K562 (cell line): ENCODE measurements around the gene PRKAA1. TPM values are rescaled to one million over a fixed set of nuclear protein-coding genes. Genes with fewer than 3 reads are reported as not detected.
A peak's percentile ranks its signal among the peaks of the same experiment; 100 is the strongest.

Source experiments
- ATAC-seq: fragments of 200-7000 bp; cut with Tn5 transposase; 3 replicates; pipeline ENCODE4 v1.9.1; 2020; ENCODE audit warnings: moderate library complexity
- BruUV-seq: library from RNA; stranded (reverse); fragments of 400-500 nt; replicated peaks from 2 replicates; lab custom pipeline; 2021; lab: Mats Ljungman, UMichigan
- CTCF ChIA-PET: fragments of 300-600 bp; formaldehyde crosslinking; extraction: SDS; loops from one replicate; lab custom pipeline; 2021; ENCODE audit warnings: low intra/inter-chr PET ratio; lab: Yijun Ruan, JAX
- POLR2A ChIA-PET: fragments of 300-600, 350-650 bp; sonication (Branson Sonifier 250); formaldehyde crosslinking; extraction: SDS; loops from one replicate; lab custom pipeline; 2021; ENCODE audit warnings: antibody characterized with exemption, inconsistent platforms; lab: Yijun Ruan, JAX
- DNase-seq, 4 experiments: peaks; one replicate each; pipeline versions ENCODE4 v3.0.0 to v3.0.0-alpha.2; 2011 to 2018; ENCODE audit warnings: low spot score in 3 of 4, mixed read lengths in 3 of 4; ENCODE audit errors: extremely low read depth in 1 of 4
- FAIRE-seq: peaks from 2 replicates; lab custom pipeline; 2011; peaks lifted over from hg19 to GRCh38; lab: Jason Lieb, UNC
- H2AFZ ChIP-seq: 2 replicates; pipeline ENCODE4 v1.6.0; 2011; ENCODE audit warnings: low read depth, low read length, control low read depth, inconsistent platforms
- H3K27ac ChIP-seq: fragments of 200-600 bp; 3 replicates; pipeline ENCODE4 v1.8.0; 2011; ENCODE audit warnings: low read depth, mild to moderate bottlenecking, control low read depth, inconsistent platforms, low read length, moderate library complexity, mixed read lengths; ENCODE audit errors: extremely low read depth
- H3K27me3 ChIP-seq, 2 experiments: fragments of 300-600 bp in 1 of 2; 2 replicates in 1 of 2; 3 replicates in 1 of 2; pipeline versions ENCODE4 v1.6.0 to v1.8.0; 2011; ENCODE audit warnings: inconsistent platforms in 2 of 2, low read length in 2 of 2, mild to moderate bottlenecking in 1 of 2, mixed read lengths in 1 of 2, moderate library complexity in 1 of 2; ENCODE audit not compliant: control insufficient read depth in 2 of 2, insufficient read depth in 2 of 2
- H3K36me3 ChIP-seq: fragments of 300-600 bp; 3 replicates; pipeline ENCODE4 v1.8.0; 2011; ENCODE audit warnings: mild to moderate bottlenecking, low read length, inconsistent platforms; ENCODE audit not compliant: control insufficient read depth, insufficient read depth
- H3K4me1 ChIP-seq, 2 experiments: fragments of 200-600 bp in 1 of 2; replicated peaks in 1 of 2; 2 replicates in 1 of 2; 3 replicates in 1 of 2; pipeline versions ENCODE4 v1.5.1 to v1.8.0; 2011; ENCODE audit warnings: inconsistent platforms in 2 of 2, low read length in 2 of 2, mild to moderate bottlenecking in 1 of 2, mixed read lengths in 1 of 2, moderate library complexity in 1 of 2; ENCODE audit not compliant: control insufficient read depth in 2 of 2, insufficient read depth in 2 of 2
- H3K4me2 ChIP-seq: 2 replicates; pipeline ENCODE4 v1.6.1; 2011; ENCODE audit warnings: low read length, control low read depth, inconsistent platforms, mixed read lengths; ENCODE audit not compliant: insufficient read depth
- H3K4me3 ChIP-seq: fragments of 200-600 bp; sonication (generic), shearing (Covaris generic); 2 replicates; pipeline ENCODE4 v1.5.1; 2016; ENCODE audit warnings: control low read depth, inconsistent platforms
- H3K79me2 ChIP-seq: fragments of 200-600 bp; 3 replicates; pipeline ENCODE4 v1.8.0; 2011; ENCODE audit warnings: low read length, inconsistent platforms; ENCODE audit not compliant: control insufficient read depth, insufficient read depth
- H3K9ac ChIP-seq, 2 experiments: 2 replicates each; pipeline versions ENCODE4 v1.6.0 to v1.6.1; 2011; ENCODE audit warnings: low read depth in 2 of 2, low read length in 2 of 2, control low read depth in 1 of 2, inconsistent platforms in 1 of 2, mild to moderate bottlenecking in 1 of 2, mixed read lengths in 1 of 2; ENCODE audit not compliant: insufficient read depth in 1 of 2
- H3K9me1 ChIP-seq: one replicate; pipeline ENCODE4 v1.6.0; 2011; ENCODE audit warnings: inconsistent platforms, mild to moderate bottlenecking, low read length, moderate library complexity; ENCODE audit not compliant: control insufficient read depth, insufficient read depth
- H3K9me3 ChIP-seq: replicated peaks from 2 replicates; pipeline ENCODE4 v1.5.1; 2011; ENCODE audit warnings: low read depth, low read length, inconsistent platforms; ENCODE audit not compliant: control insufficient read depth, insufficient read depth
- H4K20me1 ChIP-seq: replicated peaks from 2 replicates; pipeline ENCODE4 v1.6.1; 2011; ENCODE audit warnings: low read length, inconsistent platforms, mixed read lengths; ENCODE audit not compliant: control insufficient read depth, insufficient read depth
- HDGF ChIP-seq: fragments of 450-650 bp; IDR thresholded peaks from 2 replicates; pipeline ENCODE4 v1.6.1; 2016
- ILF3 ChIP-seq: fragments of 450-650 bp; IDR thresholded peaks from 2 replicates; pipeline ENCODE4 v1.6.1; 2018; ENCODE audit warnings: antibody characterized with exemption, mild to moderate bottlenecking, moderate library complexity, borderline replicate concordance
- MTA3 ChIP-seq: fragments of 450-650 bp; formaldehyde crosslinking; IDR thresholded peaks from 2 replicates; pipeline ENCODE4 v1.6.1; 2017; ENCODE audit warnings: mild to moderate bottlenecking, borderline replicate concordance
- PRPF4 ChIP-seq: fragments of 200-400 bp; formaldehyde crosslinking; IDR thresholded peaks from one replicate; pipeline ENCODE4 v1.6.1; 2017; ENCODE audit warnings: low read length, low read depth, mild to moderate bottlenecking; ENCODE audit not compliant: insufficient read depth, poor library complexity, severe bottlenecking
- RBFOX2 ChIP-seq: fragments of 200-400 bp; formaldehyde crosslinking; IDR thresholded peaks from 2 replicates; pipeline ENCODE4 v1.6.1; 2017; ENCODE audit warnings: low read depth, mild to moderate bottlenecking, low read length, moderate library complexity
- SMAD2 ChIP-seq: fragments of 150-350 bp; IDR thresholded peaks from 2 replicates; pipeline ENCODE4 v1.6.1; 2014; ENCODE audit warnings: low read depth, mild to moderate bottlenecking, low read length
- SUPT5H ChIP-seq: fragments of 450-650 bp; IDR thresholded peaks from 2 replicates; pipeline ENCODE4 v1.6.1; 2016
- U2AF1 ChIP-seq: fragments of 200-400 bp; formaldehyde crosslinking; optimal IDR thresholded peaks from 2 replicates; pipeline ENCODE3; 2017; ENCODE audit warnings: mild to moderate bottlenecking, low read depth, low read length, moderate library complexity
- XRCC3 ChIP-seq: fragments of 450-650 bp; IDR thresholded peaks from 2 replicates; pipeline ENCODE4 v1.6.1; 2017; ENCODE audit warnings: mild to moderate bottlenecking, moderate library complexity
- ZKSCAN1 ChIP-seq: fragments of 150-350 bp; IDR thresholded peaks from 2 replicates; pipeline ENCODE4 v1.6.1; 2016; ENCODE audit warnings: low read depth, low read length
- ZNF175 ChIP-seq: fragments of 200-800 bp; sonication (Bioruptor generic); IDR thresholded peaks from 2 replicates; pipeline ENCODE4 v1.6.1; 2016; ENCODE audit warnings: low read depth, mild to moderate bottlenecking, missing genetic modification characterization, missing compliant biosample characterization
- ZNF717 ChIP-seq: fragments of 250-450 bp; sonication (Bioruptor Pico); IDR thresholded peaks from 2 replicates; pipeline ENCODE4 v1.5.0; 2021
- ZNF780A ChIP-seq: fragments of 250-450 bp; sonication (Bioruptor Pico); IDR thresholded peaks from 2 replicates; pipeline ENCODE4 v1.5.0; 2021; ENCODE audit warnings: mild to moderate bottlenecking
- WGBS: fragments of 100-300 bp; shearing (Covaris generic); methylation state at CpG from one replicate; pipeline ENCODE4 v1.1.6; 2016; ENCODE audit warnings: low coverage, mixed read lengths; ENCODE audit not compliant: insufficient coverage; ENCODE audit errors: missing lambda C conversion rate; 5-methylcytosine and 5-hydroxymethylcytosine counted together
- in situ Hi-C: fragments of 300-500 bp; cut with MboI; formaldehyde crosslinking; loops from 4 replicates; pipeline ENCODE4 v1.15.0; 2018; ENCODE audit warnings: inconsistent platforms, mixed read lengths
- intact Hi-C: fragments of 100-400 bp; cut with micrococcal nuclease; formaldehyde crosslinking; loops from 2 replicates; pipeline ENCODE4 v1.14.2; 2022
- polyA plus RNA-seq, 8 experiments: library from polyadenylated mRNA; depleted of rRNA in 4 of 8; stranded (reverse) in 5 of 8; unstranded in 3 of 8; fragments of >200 nt; fragmentation: Nextera tagmentation in 2 of 8; fragmentation: Illumina TruSeq in 1 of 8; extraction: Ambion mirVana in 2 of 8; extraction: Trizol in 1 of 8; gene quantifications; 2 replicates each; pipeline versions ENCODE4 v1.2.1 to v1.2.3, GENCODE V29; 2011 to 2014; ENCODE audit warnings: inconsistent platforms in 1 of 8, missing spikeins in 1 of 8
- total RNA-seq, 7 experiments: library from RNA; depleted of rRNA in 6 of 7; stranded (reverse); fragments of >200 nt in 6 of 7; fragmentation: Illumina TruSeq in 2 of 7; extraction: Trizol in 2 of 7; gene quantifications; 2 replicates each; pipeline versions ENCODE4 v1.2.1 to v1.2.3, GENCODE V29; 2011 to 2021; ENCODE audit warnings: low replicate concordance in 1 of 7
- TF ChIP-seq, protein P1 (sequence below): fragments of 250-450 bp; sonication (Bioruptor Pico); IDR thresholded peaks from 2 replicates; pipeline ENCODE4 v1.9.0; 2021; ENCODE audit warnings: mild to moderate bottlenecking
- TF ChIP-seq, protein P2 (sequence below): fragments of 450-650 bp; formaldehyde crosslinking; conservative IDR thresholded peaks from 2 replicates; pipeline ENCODE4 v1.4.0; 2022; ENCODE audit warnings: mild to moderate bottlenecking, missing genetic modification characterization
- TF ChIP-seq, protein P3 (sequence below): fragments of 250-450 bp; sonication (Bioruptor Pico); IDR thresholded peaks from 2 replicates; pipeline ENCODE4 v1.8.0; 2022; ENCODE audit warnings: moderate library complexity, mild to moderate bottlenecking, inconsistent platforms
- TF ChIP-seq, protein P4 (sequence below): fragments of 450-650 bp; formaldehyde crosslinking; IDR thresholded peaks from 2 replicates; pipeline ENCODE4 v1.4.0; 2022; ENCODE audit warnings: missing genetic modification characterization

PRKAA1 gene
- total and polyA plus RNA-seq, 9 of the 15 experiments (the other 6 are each of a cell fraction or from before 2014, with no cell fraction given), result 24.5 to 84.0 (median 51.4) TPM

DNA sequence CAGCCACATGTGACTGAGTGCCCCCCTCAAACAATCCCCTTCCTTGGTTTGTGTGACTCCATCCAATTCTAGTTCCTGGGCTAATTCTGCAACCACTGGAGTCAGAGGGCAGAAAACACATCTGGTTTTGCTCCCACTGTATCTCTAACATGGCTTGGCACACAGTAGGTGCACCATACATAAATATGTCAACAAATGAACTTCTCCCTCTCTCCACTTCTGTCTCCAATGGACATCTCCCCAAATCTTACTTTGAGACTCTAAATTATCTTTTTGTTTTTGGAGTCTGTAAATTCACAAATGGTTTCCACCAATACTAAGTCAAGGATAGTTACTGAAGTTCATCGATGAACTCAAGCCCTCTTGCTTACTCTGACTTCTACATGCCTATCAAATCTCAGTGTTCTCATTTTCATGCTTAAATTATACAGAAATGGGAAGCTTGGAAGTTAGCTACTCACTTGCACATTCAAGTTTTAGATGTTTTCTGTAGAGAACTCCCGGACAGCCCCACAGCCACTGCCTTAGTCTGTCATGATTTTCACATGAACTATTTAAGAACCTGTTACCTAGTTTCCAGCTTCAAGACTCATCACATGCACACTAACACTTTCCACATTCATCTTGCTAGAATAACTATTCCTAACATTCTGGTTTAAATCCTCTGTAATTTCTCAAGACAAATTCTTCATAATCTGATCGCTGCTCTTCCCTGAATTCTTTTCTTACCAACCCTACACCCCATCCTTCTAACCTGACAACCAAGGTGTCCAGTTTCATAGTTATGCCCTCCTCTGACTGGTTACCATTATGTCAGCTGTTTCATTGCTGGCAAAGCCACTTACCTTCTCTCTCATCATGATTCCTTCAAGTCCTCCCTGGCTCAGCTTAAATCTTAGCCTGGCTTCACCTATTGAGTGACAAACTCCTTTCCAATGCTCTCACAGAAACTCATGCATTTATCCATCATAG, 30.8 kb upstream of the PRKAA1 start:
- H3K27me3 ChIP-seq, result no peaks in the 10 kb centered on the region
- no peak for DNase-seq
- ATAC-seq, result peak; percentile 2; the same call in 2 of the 3 replicates
- H3K9me1 ChIP-seq, result peaks cover 5% of the 10 kb centered on the region
- no peak overlapping the region for H3K9ac ChIP-seq
- H3K4me3 ChIP-seq, result no peak overlapping the region
- intact Hi-C loops, result no loop called here
- H3K27ac ChIP-seq, result peak overlapping the region; percentile 4; the same call in 1 of the 3 replicates
- peaks cover 70% of the 10 kb centered on the region for H4K20me1 ChIP-seq
- ChIA-PET POLR2A (interaction anchor here (0.8 to 13.0 kb wide), 10 partner anchors 5 to 38 kb away, joined by 3 to 125 read pairs (median 6); partner anchors contain the start of gene CARD6), CTCF (no interaction called here)
- H3K79me2 ChIP-seq, result peaks cover 56% of the 10 kb centered on the region
- WGBS, result 77% methylated on average over 3 of the region's 3 CpGs
- peaks cover 86% of the 10 kb centered on the region for H3K36me3 ChIP-seq
- peaks cover 6 to 28% of the 10 kb centered on the region in 2 experiments; a peak in 4 of 5 replicates for H3K4me1 ChIP-seq
- H3K9me3 ChIP-seq, result no peaks in the 10 kb centered on the region
- H2AFZ ChIP-seq, result no peak overlapping the region
- no peak overlapping the region for H3K4me2 ChIP-seq
- BruUV-seq, result no TSS peak
- in situ Hi-C loops, result no loop called here
- FAIRE-seq, result no peak
- TF ChIP-seq, protein P1, sequence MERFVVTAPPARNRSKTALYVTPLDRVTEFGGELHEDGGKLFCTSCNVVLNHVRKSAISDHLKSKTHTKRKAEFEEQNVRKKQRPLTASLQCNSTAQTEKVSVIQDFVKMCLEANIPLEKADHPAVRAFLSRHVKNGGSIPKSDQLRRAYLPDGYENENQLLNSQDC (CRISPR knock-in tag), result 0 out of 2 replicates have a peak, but pooled peaks have one; percentile 48
- TF ChIP-seq PRPF4 (no peak), ZKSCAN1 (peak; percentile 99), ZNF780A (CRISPR knock-in tag) (no peak), U2AF1 (no peak), RBFOX2 (peak; percentile 34; the same call in 1 of the 2 replicates), ILF3 (peak; percentile 96), ZNF717 (CRISPR knock-in tag) (peak; percentile 50; the same call in 1 of the 2 replicates), XRCC3 (0 out of 2 replicates have a peak, but pooled peaks have one; percentile 8), HDGF (no peak), ZNF175 (CRISPR knock-in tag) (no peak), SUPT5H (peak; percentile 87), SMAD2 (no peak), MTA3 (no peak)
- TF ChIP-seq, protein P2, sequence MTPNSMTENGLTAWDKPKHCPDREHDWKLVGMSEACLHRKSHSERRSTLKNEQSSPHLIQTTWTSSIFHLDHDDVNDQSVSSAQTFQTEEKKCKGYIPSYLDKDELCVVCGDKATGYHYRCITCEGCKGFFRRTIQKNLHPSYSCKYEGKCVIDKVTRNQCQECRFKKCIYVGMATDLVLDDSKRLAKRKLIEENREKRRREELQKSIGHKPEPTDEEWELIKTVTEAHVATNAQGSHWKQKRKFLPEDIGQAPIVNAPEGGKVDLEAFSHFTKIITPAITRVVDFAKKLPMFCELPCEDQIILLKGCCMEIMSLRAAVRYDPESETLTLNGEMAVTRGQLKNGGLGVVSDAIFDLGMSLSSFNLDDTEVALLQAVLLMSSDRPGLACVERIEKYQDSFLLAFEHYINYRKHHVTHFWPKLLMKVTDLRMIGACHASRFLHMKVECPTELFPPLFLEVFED (CRISPR knock-in tag), result peak; percentile 94
- TF ChIP-seq, protein P3, sequence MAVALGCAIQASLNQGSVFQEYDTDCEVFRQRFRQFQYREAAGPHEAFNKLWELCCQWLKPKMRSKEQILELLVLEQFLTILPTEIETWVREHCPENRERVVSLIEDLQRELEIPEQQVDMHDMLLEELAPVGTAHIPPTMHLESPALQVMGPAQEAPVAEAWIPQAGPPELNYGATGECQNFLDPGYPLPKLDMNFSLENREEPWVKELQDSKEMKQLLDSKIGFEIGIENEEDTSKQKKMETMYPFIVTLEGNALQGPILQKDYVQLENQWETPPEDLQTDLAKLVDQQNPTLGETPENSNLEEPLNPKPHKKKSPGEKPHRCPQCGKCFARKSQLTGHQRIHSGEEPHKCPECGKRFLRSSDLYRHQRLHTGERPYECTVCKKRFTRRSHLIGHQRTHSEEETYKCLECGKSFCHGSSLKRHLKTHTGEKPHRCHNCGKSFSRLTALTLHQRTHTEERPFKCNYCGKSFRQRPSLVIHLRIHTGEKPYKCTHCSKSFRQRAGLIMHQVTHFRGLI (CRISPR knock-in tag), result no peak
- TF ChIP-seq, protein P4, sequence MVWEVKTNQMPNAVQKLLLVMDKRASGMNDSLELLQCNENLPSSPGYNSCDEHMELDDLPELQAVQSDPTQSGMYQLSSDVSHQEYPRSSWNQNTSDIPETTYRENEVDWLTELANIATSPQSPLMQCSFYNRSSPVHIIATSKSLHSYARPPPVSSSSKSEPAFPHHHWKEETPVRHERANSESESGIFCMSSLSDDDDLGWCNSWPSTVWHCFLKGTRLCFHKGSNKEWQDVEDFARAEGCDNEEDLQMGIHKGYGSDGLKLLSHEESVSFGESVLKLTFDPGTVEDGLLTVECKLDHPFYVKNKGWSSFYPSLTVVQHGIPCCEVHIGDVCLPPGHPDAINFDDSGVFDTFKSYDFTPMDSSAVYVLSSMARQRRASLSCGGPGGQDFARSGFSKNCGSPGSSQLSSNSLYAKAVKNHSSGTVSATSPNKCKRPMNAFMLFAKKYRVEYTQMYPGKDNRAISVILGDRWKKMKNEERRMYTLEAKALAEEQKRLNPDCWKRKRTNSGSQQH (CRISPR knock-in tag), result peak; percentile 69; the same call in 1 of the 2 replicates
